Measurements from ENCODE around the gene TRPM4.

The TRPM4 gene

GRCh38 chr19:49161987-49162386 is 4.4 kb downstream of the TRPM4 start:
- Histone ChIP-seq H3K36me3 (ENCODE audit: insufficient read depth, low read length) (no peaks in the 10 kb centered on the region), H3K4me3 (ENCODE audit: low read length, poor library complexity, severe bottlenecking) (no peak overlapping the region), H3K9ac (ENCODE audit: low read depth, low read length, poor library complexity, severe bottlenecking) (no peak overlapping the region), H2AFZ (ENCODE audit: low read length) (no peak overlapping the region), H3K4me2 (ENCODE audit: low read depth, low read length, poor library complexity, severe bottlenecking) (no peak overlapping the region), H3K9me3 (ENCODE audit: insufficient read depth, low read depth, low read length) (no peaks in the 10 kb centered on the region), H4K20me1 (ENCODE audit: insufficient read depth, low read length, poor library complexity, severe bottlenecking) (no peaks in the 10 kb centered on the region), H3K4me1 (ENCODE audit: insufficient read depth, low read length, poor library complexity, severe bottlenecking) (peaks cover 9% of the 10 kb centered on the region), H3K27me3 (ENCODE audit: insufficient read depth, low read length, poor library complexity, severe bottlenecking) (no peaks in the 10 kb centered on the region), H3K9me2 (replicated peaks; ENCODE audit: low read depth, low read length) (no peaks in the 10 kb centered on the region), H3F3A (ENCODE audit: low read depth) (no peaks in the 10 kb centered on the region), H3K79me2 (ENCODE audit: insufficient read depth, low read length) (no peaks in the 10 kb centered on the region)
- TF ChIP-seq CTCF (conservative IDR thresholded peaks at IDR 0.05; ENCODE audit: low read length), result no peak
- no peak for TF ChIP-seq EZH2phosphoT487 (IDR thresholded peaks at IDR 0.05; ENCODE audit: borderline replicate concordance)

- Histone ChIP-seq H3K9me2 (replicated peaks; ENCODE audit: low read depth, low read length) (no peaks in the 10 kb centered on the region), H3K9ac (ENCODE audit: low read depth, low read length, poor library complexity, severe bottlenecking) (no peak overlapping the region), H3K4me2 (ENCODE audit: low read depth, low read length, poor library complexity, severe bottlenecking) (no peak overlapping the region), H3K4me1 (ENCODE audit: insufficient read depth, low read length, poor library complexity, severe bottlenecking) (peaks cover 5% of the 10 kb centered on the region), H2AFZ (ENCODE audit: low read length) (no peak overlapping the region), H3F3A (ENCODE audit: low read depth) (no peaks in the 10 kb centered on the region), H3K9me3 (ENCODE audit: insufficient read depth, low read depth, low read length) (no peaks in the 10 kb centered on the region), H4K20me1 (ENCODE audit: insufficient read depth, low read length, poor library complexity, severe bottlenecking) (no peaks in the 10 kb centered on the region), H3K4me3 (ENCODE audit: low read length, poor library complexity, severe bottlenecking) (no peak overlapping the region), H3K36me3 (ENCODE audit: insufficient read depth, low read length) (no peaks in the 10 kb centered on the region), H3K27me3 (ENCODE audit: insufficient read depth, low read length, poor library complexity, severe bottlenecking) (no peaks in the 10 kb centered on the region), H3K79me2 (ENCODE audit: insufficient read depth, low read length) (no peaks in the 10 kb centered on the region)
- no peak for TF ChIP-seq EZH2phosphoT487 (IDR thresholded peaks at IDR 0.05; ENCODE audit: borderline replicate concordance)
- no peak for TF ChIP-seq CTCF (conservative IDR thresholded peaks at IDR 0.05; ENCODE audit: low read length)
These were observed 7.6 kb downstream of the TRPM4 start for GRCh38 chr19:49165111-49165750.

- Histone ChIP-seq H4K20me1 (ENCODE audit: insufficient read depth, low read length, poor library complexity, severe bottlenecking) (no peaks in the 10 kb centered on the region), H3K27me3 (ENCODE audit: insufficient read depth, low read length, poor library complexity, severe bottlenecking) (no peaks in the 10 kb centered on the region), H3K36me3 (ENCODE audit: insufficient read depth, low read length) (no peaks in the 10 kb centered on the region), H3K9me2 (replicated peaks; ENCODE audit: low read depth, low read length) (no peaks in the 10 kb centered on the region), H3K79me2 (ENCODE audit: insufficient read depth, low read length) (no peaks in the 10 kb centered on the region), H3K4me2 (ENCODE audit: low read depth, low read length, poor library complexity, severe bottlenecking) (no peak overlapping the region), H3K4me1 (ENCODE audit: insufficient read depth, low read length, poor library complexity, severe bottlenecking) (peaks cover 5% of the 10 kb centered on the region), H2AFZ (ENCODE audit: low read length) (no peak overlapping the region), H3F3A (ENCODE audit: low read depth) (no peaks in the 10 kb centered on the region), H3K9me3 (ENCODE audit: insufficient read depth, low read depth, low read length) (no peaks in the 10 kb centered on the region), H3K9ac (ENCODE audit: low read depth, low read length, poor library complexity, severe bottlenecking) (no peak overlapping the region), H3K4me3 (ENCODE audit: low read length, poor library complexity, severe bottlenecking) (no peak overlapping the region)
- TF ChIP-seq CTCF (conservative IDR thresholded peaks at IDR 0.05; ENCODE audit: low read length) (no peak), EZH2phosphoT487 (IDR thresholded peaks at IDR 0.05; ENCODE audit: borderline replicate concordance) (no peak)
These were observed 8.3 kb downstream of the TRPM4 start for GRCh38 chr19:49165865-49166301.

Data from Loucy (cell line).